Activated CD4-positive, alpha-beta T cell treated with anti-CD3 and anti-CD28 coated beads for 36 hours (primary cell): ENCODE results near the gene TECTA. TPM values are rescaled to one million over a fixed set of nuclear protein-coding genes. Genes with fewer than 3 reads are reported as not detected.
"Not testable (repeated sequence)": the region's sequence is repeated elsewhere in the genome, so short reads cannot be mapped to it uniquely, and the experiment has no call there.

Experiments used
- ATAC-seq: fragments of 200-7000 bp; cut with Tn5 transposase; one replicate; pipeline ENCODE4 v1.10.0; 2021; ENCODE audit warnings: mild to moderate bottlenecking, moderate library complexity
- CTCF ChIA-PET: fragments of 350-600 bp; sonication (Branson Sonifier 250); formaldehyde crosslinking; loops from one replicate; lab custom pipeline; 2021; ENCODE audit warnings: antibody characterized with exemption; lab: Charles Lee
- POLR2A ChIA-PET: fragments of 350-600 bp; sonication (Branson Sonifier 250); formaldehyde crosslinking; loops from one replicate; lab custom pipeline; 2021; ENCODE audit warnings: antibody characterized with exemption, inconsistent platforms; lab: Charles Lee
- DNase-seq: peaks from one replicate; pipeline ENCODE4 v3.0.0-alpha.2; 2020
- H3K27ac Mint-ChIP-seq: one replicate; pipeline ENCODE4 v1.8.0; 2021; ENCODE audit warnings: mixed read lengths
- H3K27me3 Mint-ChIP-seq: one replicate; pipeline ENCODE4 v1.8.0; 2021; ENCODE audit warnings: mixed read lengths
- H3K36me3 Mint-ChIP-seq: one replicate; pipeline ENCODE4 v1.8.0; 2021; ENCODE audit warnings: low read depth, mixed read lengths
- H3K4me1 Mint-ChIP-seq: one replicate; pipeline ENCODE4 v1.8.0; 2021; ENCODE audit warnings: mixed read lengths
- H3K4me3 Mint-ChIP-seq: one replicate; pipeline ENCODE4 v1.8.0; 2021; ENCODE audit warnings: mild to moderate bottlenecking, moderate library complexity, mixed read lengths
- H3K9me3 Mint-ChIP-seq: one replicate; pipeline ENCODE4 v1.8.0; 2021; ENCODE audit warnings: low read depth, mixed read lengths
- intact Hi-C, 2 experiments: fragments of 100-400 bp; cut with DNase I in 1 of 2; cut with micrococcal nuclease in 1 of 2; formaldehyde crosslinking; loops; one replicate each; pipeline versions ENCODE4 v1.14.2 to v1.15.1; 2022 to 2024; cut with DNase I, micrococcal nuclease
- total RNA-seq, 2 experiments: library from RNA; stranded (reverse); gene quantifications; one replicate each; pipeline ENCODE4 v1.2.3, GENCODE V29; 2021

The TECTA gene
- total RNA-seq, 2 experiments from 2014 or later: 0.21 to 0.37 TPM

- H3K9me3 Mint-ChIP-seq: no peaks in the 10 kb centered on the region
- H3K27me3 Mint-ChIP-seq: peaks cover 6% of the 10 kb centered on the region
- ChIA-PET CTCF (interaction anchor here (2.0 kb wide), 1 partner anchor 82 kb away, joined by 8 read pairs; no protein-coding TSS in a partner anchor), POLR2A (no interaction called here)
- ATAC-seq: peak; percentile 88
- intact Hi-C loops: loop anchor here in 1 of 2 experiments (1.0 to 2.0 kb wide), 3 partner anchors 167 to 601 kb away; partner anchors contain the start of gene GRIK4
- H3K4me3 Mint-ChIP-seq: no peak overlapping the region
- peak; percentile 64 for DNase-seq
- H3K27ac Mint-ChIP-seq: no peak overlapping the region
- H3K4me1 Mint-ChIP-seq: no peaks in the 10 kb centered on the region
- no peaks in the 10 kb centered on the region for H3K36me3 Mint-ChIP-seq
These were observed 11.7 kb downstream of the TECTA start for GRCh38 chr11:121112498-121113455.

- DNase-seq (no peak), ATAC-seq (no peak)
- Mint-ChIP-seq H3K27me3 (peaks cover 6% of the 10 kb centered on the region), H3K9me3 (no peaks in the 10 kb centered on the region), H3K27ac (no peak overlapping the region), H3K4me1 (no peaks in the 10 kb centered on the region), H3K36me3 (no peaks in the 10 kb centered on the region), H3K4me3 (no peak overlapping the region)
- intact Hi-C loops: loop anchor here in 1 of 2 experiments (2.0 kb wide), 1 partner anchor 183 kb away; no protein-coding TSS in a partner anchor
- ChIA-PET CTCF (interaction anchor here (1.2 kb wide), 1 partner anchor 9 kb away, joined by 4 read pairs; no protein-coding TSS in a partner anchor), POLR2A (no interaction called here)
These were observed 12.6 kb downstream of the TECTA start for GRCh38 chr11:121113611-121114010.

GRCh38 chr11:121115024-121115423 is 14.0 kb downstream of the TECTA start:
- H3K9me3 Mint-ChIP-seq, POLR2A ChIA-PET, DNase-seq, H3K27ac Mint-ChIP-seq, ATAC-seq, intact Hi-C loops, CTCF ChIA-PET, H3K27me3 Mint-ChIP-seq, H3K36me3 Mint-ChIP-seq, H3K4me3 Mint-ChIP-seq, H3K4me1 Mint-ChIP-seq: not testable (repeated sequence)

- Mint-ChIP-seq H3K9me3 (no peaks in the 10 kb centered on the region), H3K27me3 (peaks cover 4% of the 10 kb centered on the region), H3K27ac (no peak overlapping the region), H3K4me1 (no peaks in the 10 kb centered on the region), H3K4me3 (no peak overlapping the region), H3K36me3 (no peaks in the 10 kb centered on the region)
- ChIA-PET POLR2A (no interaction called here), CTCF (no interaction called here)
- no peak for DNase-seq
- no peak for ATAC-seq
- intact Hi-C loops: no loop called here
These were observed 16.7 kb downstream of the TECTA start for GRCh38 chr11:121117788-121118187.

GRCh38 chr11:121119440-121119839 is 18.4 kb downstream of the TECTA start:
- Mint-ChIP-seq H3K4me3 (no peak overlapping the region), H3K27ac (no peak overlapping the region), H3K9me3 (no peaks in the 10 kb centered on the region), H3K27me3 (no peaks in the 10 kb centered on the region), H3K4me1 (no peaks in the 10 kb centered on the region), H3K36me3 (no peaks in the 10 kb centered on the region)
- no peak for DNase-seq
- intact Hi-C loops: no loop called here
- POLR2A ChIA-PET: no interaction called here
- ATAC-seq: no peak
- CTCF ChIA-PET: no interaction called here

GRCh38 chr11:121122328-121122727 is 21.3 kb downstream of the TECTA start:
- Mint-ChIP-seq H3K27ac (no peak overlapping the region), H3K36me3 (no peaks in the 10 kb centered on the region), H3K4me1 (no peaks in the 10 kb centered on the region), H3K27me3 (no peaks in the 10 kb centered on the region), H3K9me3 (no peaks in the 10 kb centered on the region), H3K4me3 (no peak overlapping the region)
- ATAC-seq: no peak
- intact Hi-C loops: no loop called here
- no peak for DNase-seq
- POLR2A ChIA-PET: no interaction called here
- CTCF ChIA-PET: interaction anchor here (1.5 kb wide), 1 partner anchor 8 kb away, joined by 4 read pairs; no protein-coding TSS in a partner anchor

- CTCF ChIA-PET: interaction anchor here (0.6 to 1.5 kb wide), 3 partner anchors 9 to 71 kb away, joined by 3 to 4 read pairs (median 3); no protein-coding TSS in a partner anchor
- H3K4me3 Mint-ChIP-seq: no peak overlapping the region
- DNase-seq: no peak
These were observed 22.5 kb downstream of the TECTA start for GRCh38 chr11:121123496-121124069.

GRCh38 chr11:121127809-121128208 is 26.8 kb downstream of the TECTA start:
- Mint-ChIP-seq H3K27me3 (no peaks in the 10 kb centered on the region), H3K9me3 (no peaks in the 10 kb centered on the region), H3K4me3 (no peak overlapping the region), H3K4me1 (no peaks in the 10 kb centered on the region), H3K36me3 (no peaks in the 10 kb centered on the region), H3K27ac (no peak overlapping the region)
- CTCF ChIA-PET: interaction anchor here (0.9 kb wide), 1 partner anchor 36 kb away, joined by 3 read pairs; no protein-coding TSS in a partner anchor
- POLR2A ChIA-PET: no interaction called here
- intact Hi-C loops: no loop called here
- DNase-seq (no peak), ATAC-seq (no peak)

More at GRCh38 chr11:121123496-121124069, 22.5 kb downstream of the TECTA start:
- no peaks in the 10 kb centered on the region for H3K4me1 Mint-ChIP-seq
- intact Hi-C loops: no loop called here
- H3K27me3 Mint-ChIP-seq: no peaks in the 10 kb centered on the region
- no peaks in the 10 kb centered on the region for H3K9me3 Mint-ChIP-seq
- no peak overlapping the region for H3K27ac Mint-ChIP-seq
- POLR2A ChIA-PET: no interaction called here
- no peaks in the 10 kb centered on the region for H3K36me3 Mint-ChIP-seq
- no peak for ATAC-seq

- no peak overlapping the region for H3K27ac Mint-ChIP-seq
- no peaks in the 10 kb centered on the region for H3K4me1 Mint-ChIP-seq
- no peak for DNase-seq
- no peak for ATAC-seq
- H3K9me3 Mint-ChIP-seq: no peaks in the 10 kb centered on the region
- intact Hi-C loops: no loop called here
- H3K4me3 Mint-ChIP-seq: no peak overlapping the region
- ChIA-PET CTCF (interaction anchor here (0.6 kb wide), 1 partner anchor 175 kb away, joined by 3 read pairs; no protein-coding TSS in a partner anchor), POLR2A (no interaction called here)
- H3K36me3 Mint-ChIP-seq: no peaks in the 10 kb centered on the region
- H3K27me3 Mint-ChIP-seq: no peaks in the 10 kb centered on the region
These were observed 28.6 kb downstream of the TECTA start for GRCh38 chr11:121129362-121130340.

GRCh38 chr11:121131656-121132055 is 30.6 kb downstream of the TECTA start:
- no peaks in the 10 kb centered on the region for H3K27me3 Mint-ChIP-seq
- intact Hi-C loops: no loop called here
- DNase-seq: no peak
- no peaks in the 10 kb centered on the region for H3K36me3 Mint-ChIP-seq
- H3K27ac Mint-ChIP-seq: no peak overlapping the region
- CTCF ChIA-PET: no interaction called here
- ATAC-seq: no peak
- no peak overlapping the region for H3K4me3 Mint-ChIP-seq
- no peaks in the 10 kb centered on the region for H3K9me3 Mint-ChIP-seq
- POLR2A ChIA-PET: no interaction called here
- no peaks in the 10 kb centered on the region for H3K4me1 Mint-ChIP-seq
